Activated gamma-delta T cell (primary cell): Measurements from ENCODE around the gene WNT3.
"Not testable (repeated sequence)": the region's sequence is repeated elsewhere in the genome, so short reads cannot be mapped to it uniquely, and the experiment has no call there.

Source experiments
- DNase-seq: peaks from one replicate; lab custom pipeline; 2025; lab: John Stamatoyannopoulos, UW
- total RNA-seq, 2 donors: gene quantifications; one replicate each; lab custom pipeline; 2026; lab: John Stamatoyannopoulos, UW

Gene WNT3, protein sequence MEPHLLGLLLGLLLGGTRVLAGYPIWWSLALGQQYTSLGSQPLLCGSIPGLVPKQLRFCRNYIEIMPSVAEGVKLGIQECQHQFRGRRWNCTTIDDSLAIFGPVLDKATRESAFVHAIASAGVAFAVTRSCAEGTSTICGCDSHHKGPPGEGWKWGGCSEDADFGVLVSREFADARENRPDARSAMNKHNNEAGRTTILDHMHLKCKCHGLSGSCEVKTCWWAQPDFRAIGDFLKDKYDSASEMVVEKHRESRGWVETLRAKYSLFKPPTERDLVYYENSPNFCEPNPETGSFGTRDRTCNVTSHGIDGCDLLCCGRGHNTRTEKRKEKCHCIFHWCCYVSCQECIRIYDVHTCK
- total RNA-seq: 0.31 reads per million in 2 donors

DNA sequence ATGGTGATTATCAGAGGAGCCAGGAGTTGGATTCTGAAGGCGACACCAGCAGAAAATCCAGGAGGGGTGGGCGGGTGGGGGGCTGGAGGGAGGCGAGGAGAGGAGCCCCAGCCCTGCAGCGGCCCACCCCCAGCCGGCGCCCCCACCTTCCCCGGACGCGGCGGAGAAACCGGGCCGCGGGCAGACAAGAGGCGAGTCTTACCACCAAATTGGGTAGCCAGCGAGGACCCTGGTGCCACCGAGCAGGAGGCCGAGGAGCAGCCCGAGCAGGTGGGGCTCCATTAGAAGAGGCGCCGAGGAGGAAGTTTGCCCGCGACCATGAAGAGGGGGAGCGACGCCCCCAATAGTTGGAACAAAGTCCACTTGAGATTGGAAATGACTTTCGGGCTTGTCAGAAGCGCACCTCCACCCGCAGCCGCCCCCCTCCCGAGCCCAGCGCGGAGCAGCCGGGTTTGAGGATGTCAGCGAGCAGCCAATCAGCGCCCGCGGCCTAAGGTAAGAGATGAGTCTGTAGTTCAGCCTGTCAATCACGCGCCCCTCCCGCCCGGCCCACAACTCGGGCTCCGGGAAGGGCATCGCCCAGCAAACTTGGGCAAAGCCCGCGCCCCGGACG lies at the start of gene WNT3:
Gene WNT3, minus strand, starts transcription at position 377 of the 613 bp plus-strand sequence. Its CDS starts 95 bp downstream, at position 282.
- DNase-seq: no peak

DNA sequence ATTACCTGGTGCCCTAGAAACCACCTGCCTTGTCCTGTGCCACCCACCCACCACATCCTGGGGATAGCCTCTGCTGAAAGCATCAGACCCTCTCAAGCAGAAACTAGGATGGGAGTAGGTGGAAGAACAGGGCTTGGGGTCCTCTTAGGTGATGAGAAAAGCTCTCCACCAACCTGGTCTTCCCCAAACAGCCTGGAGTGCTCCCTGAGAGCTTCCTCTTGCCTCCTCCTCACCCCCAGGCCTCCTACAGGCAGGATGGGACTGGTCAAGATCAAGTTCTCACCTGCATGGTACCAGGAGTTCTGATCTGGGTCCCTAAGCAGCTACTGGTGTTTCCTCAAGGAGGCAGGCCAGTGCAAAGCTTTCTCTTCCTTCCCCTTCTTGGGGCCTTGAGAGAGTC lies 48.3 kb upstream of the WNT3 start:
- no peak for DNase-seq

DNA sequence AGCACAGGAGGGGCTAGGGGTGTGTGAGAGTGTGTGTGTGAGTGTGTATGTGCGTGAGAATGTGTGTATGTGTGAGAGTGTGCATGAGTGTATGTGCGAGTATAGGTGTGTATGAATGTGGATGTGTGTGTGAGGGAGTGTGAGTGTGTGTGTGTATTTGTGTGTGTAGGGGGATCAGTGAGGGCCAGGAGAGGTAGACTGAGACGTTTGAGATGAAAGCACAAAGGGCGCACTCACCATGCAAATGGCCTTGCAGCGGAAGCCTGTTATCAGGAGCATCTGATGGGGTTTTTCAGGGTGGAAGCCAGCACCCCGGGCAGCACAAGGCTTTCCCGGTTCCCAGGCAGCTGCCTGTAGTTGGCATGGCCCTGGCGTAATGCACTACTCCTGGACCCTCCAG lies 47.8 kb upstream of the WNT3 start:
- no peak for DNase-seq

DNA sequence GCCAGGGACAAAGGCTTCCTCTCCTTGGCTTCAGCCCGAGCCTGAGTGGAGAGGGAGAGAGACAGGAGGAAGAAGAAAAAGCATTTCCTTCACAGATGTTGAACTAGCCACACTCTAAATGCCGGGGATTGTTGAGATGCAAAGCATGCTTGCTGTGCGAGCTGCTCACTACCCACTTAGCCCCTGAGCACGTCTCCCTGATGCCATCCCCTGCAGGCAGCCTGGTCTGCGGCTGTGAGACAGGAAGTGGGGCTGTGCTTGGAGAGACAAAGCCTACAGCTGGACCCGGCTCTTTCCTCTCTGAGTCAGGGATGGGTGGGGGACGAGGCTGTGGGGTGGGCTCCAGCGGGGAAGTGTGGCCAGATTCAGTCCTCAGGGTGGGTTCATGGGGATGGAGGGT lies 46.6 kb upstream of the WNT3 start:
- DNase-seq: no peak

DNA sequence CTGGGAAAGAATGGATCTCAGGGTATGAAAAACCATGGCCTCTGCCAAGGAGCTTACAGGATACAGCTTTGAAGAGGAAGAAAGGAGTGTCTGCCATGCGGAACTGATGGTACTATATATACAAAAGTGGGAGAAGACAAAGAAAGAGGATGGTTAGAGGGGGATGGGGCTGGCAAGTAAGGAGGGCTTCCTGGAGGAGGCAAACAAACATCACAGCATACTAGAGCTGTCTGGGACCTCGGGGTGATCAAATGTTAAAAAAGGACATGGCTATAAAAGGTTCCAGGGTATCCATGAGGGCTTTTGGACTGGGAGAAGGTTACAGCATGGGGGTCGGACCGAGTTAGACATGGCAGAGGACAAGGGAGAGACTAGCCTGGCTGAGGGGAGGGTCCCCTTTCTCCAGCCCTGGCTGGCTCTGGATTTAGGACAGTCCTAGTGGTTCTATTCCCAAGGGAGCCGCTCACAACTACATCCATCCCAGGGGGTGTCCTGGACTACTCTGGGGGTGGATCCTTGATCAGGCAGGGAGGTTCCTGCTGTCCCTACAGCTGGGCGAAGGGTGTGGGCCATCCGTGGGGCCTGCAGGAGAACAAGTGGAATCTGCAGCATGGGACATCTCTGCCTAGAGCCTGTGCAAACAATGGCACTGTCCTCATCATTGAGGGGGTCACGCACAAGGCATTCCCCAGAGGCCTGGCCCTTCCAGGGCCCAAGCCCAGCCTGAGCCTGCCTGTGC lies 45.1 kb upstream of the WNT3 start:
- DNase-seq: no peak

DNA sequence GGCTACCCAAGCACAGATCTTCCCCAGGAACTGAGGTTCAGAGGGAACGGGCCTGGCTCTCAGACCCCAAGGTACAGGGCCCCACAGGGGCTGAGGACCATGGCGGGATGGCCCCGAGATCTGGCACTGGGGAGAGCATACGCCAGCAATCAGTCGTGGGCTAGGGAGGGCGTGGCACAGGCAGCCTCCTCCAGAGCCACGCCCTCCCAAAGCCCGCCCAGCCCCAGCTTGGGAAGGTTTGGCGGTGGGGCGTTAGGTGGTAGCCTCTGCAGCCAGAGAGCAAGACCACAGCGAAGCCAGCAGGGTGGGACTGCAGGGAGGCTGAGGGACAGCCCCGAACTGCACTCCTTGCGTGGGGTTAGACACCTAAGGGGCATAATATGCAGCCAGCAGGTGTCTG lies 44.5 kb upstream of the WNT3 start:
- DNase-seq: no peak

DNA sequence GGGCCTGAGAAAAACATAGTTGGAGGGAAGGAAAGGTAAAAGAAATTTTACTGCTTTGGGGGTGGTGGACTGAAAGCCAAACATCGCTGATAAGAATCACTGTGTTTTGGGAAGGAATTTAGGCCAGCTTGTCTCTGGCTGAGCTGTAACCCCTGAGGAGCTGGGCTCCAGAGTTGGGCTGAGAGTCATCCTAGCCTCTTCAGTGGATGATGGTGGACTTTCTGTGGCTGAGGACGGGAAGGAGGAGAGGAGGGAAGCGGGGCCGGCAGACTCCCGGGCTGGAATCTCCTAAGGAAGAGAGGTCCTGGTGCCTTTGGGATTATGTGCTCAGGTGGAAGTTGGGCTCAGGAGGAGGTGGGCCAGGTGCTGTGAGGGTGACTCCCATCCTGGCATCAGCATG lies 41.5 kb upstream of the WNT3 start:
- no peak for DNase-seq

DNA sequence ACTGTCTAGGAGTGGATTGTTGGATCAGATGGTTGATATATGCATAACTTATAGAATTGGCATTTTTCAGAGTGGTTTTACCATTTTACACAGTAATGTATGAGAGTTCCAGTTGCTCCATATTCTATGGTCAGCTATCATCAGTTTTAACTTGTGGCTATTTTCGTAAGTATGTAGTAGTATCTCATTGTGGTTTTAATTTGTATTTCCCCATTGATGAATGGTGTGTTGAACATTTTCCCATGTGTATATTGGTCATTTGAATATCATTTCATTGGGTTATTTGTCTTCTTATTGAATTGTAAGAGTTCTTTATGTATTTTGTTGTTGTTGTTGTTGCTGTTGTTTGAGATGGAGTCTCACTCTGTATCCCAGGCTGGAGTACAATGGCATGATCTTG lies 39.1 kb upstream of the WNT3 start:
- no peak for DNase-seq

DNA sequence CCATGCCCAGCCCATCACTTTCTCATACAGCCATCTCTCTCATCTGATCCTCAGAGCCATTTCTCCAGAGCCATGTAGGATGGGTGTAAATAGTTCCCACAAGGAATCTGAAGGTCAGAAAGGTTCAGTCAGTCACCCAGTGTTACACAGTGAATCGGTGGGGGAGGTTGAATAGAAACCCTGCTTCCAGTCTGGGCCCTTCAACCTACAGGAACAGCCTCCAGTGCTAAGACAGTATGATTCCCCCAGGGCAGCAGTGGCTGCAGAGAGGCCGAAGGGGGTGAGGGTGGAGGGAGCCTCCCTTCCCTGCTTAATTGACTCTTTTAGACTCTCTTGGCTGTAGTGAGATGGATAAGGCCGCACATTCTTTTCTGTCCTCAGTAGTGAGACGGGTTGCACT lies 36.5 kb upstream of the WNT3 start:
- no peak for DNase-seq

DNA sequence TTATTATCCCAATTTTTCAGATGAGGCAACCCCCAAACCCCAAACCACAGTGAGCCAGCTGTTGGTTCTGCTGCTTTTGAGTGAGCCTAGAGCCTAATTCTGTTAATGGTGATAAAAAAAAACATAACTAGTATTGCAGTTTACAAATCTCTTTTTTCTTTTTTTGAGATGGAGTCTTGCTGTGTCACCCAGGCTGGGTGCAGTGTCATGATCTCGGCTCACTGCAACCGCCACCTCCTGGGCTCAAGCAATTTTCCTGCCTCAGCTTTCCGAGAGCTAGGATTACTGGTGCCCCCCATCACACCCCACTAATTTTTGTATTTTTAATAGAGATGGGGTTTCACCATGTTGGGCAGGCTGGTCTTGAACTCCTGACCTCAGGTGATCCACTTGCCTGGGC lies 36.0 kb upstream of the WNT3 start:
- no peak for DNase-seq

DNA sequence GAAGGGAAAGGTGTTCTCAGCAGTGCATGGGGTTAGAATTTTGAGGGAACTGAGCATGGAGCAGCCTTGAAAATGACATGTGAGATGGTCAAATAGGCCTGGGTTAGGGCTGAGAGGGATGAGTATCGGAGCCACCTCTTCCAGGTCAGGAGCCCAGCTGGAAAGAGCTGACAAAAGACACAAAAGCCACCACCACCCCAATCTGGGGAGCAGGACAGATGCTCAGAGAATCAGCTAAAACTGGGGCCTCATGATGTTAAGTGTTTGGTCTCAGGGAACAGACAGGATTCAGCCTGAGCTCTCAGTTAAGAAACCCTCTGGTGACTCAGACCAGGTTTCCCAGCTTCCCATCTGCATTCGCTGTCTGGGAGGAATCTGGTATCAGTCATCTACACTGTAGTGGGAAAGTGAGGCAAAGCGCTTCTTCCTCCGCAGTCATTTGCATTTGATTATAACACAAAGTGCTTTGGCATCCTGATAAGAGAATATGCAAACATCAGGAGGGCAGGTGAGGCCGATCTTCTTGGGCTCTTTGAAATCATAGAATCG lies 35.5 kb upstream of the WNT3 start:
- no peak for DNase-seq

DNA sequence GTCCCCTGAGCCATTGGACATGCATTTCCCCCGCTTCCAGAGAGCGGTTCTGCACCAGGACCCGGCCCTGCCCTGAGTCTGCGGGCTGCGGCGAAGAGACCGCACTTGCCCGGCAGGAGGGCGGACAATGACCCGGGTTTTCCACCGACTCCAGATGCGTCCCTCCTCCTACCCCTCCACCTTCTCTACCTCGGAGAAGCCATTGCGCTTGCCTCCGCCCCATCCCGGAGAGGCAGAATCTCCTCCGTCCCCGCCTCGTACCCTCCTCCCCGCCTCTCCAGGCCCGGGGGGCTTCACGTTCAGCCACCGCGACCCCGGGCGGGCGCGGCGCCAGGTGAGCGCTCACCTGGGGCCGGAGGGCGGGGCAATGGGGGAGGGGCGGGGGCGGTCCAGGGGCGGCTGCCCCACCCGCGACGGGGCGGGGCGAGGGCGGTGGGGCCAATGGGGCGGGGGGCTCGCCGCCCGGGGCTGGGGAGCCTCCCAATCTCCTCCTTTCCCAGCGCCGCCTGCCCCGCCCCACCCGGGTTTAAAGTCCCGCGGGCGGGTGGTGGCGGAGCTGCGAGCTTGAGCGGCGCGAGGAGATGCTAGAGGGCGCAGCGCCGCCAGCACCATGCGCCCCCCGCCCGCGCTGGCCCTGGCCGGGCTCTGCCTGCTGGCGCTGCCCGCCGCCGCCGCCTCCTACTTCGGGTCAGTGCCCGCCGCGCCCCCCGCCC lies 32.7 kb upstream of the WNT3 start, which contains the start of gene WNT9B:
Gene WNT9B, plus strand, starts transcription at position 555 of the 713 bp plus-strand sequence. Its CDS starts 56 bp downstream, at position 611.
- DNase-seq: no peak

DNA sequence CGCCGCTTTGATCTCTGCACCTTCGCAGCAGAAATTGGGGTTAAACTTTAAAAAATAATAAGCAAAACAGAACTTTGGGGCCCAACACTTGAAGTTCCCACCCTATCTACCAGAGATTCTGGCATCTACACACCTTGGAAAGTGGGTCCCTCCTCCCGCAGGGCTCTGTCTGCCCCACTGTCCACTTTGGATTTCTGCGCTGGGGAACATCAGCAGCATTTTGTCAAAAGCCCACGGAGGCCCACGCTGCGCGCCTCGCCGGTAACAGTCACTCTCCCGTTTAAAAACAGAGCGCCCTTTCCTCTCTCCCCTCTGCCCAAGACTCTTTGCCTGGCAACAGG lies 32.2 kb upstream of the WNT3 start:
- DNase-seq: no peak

DNA sequence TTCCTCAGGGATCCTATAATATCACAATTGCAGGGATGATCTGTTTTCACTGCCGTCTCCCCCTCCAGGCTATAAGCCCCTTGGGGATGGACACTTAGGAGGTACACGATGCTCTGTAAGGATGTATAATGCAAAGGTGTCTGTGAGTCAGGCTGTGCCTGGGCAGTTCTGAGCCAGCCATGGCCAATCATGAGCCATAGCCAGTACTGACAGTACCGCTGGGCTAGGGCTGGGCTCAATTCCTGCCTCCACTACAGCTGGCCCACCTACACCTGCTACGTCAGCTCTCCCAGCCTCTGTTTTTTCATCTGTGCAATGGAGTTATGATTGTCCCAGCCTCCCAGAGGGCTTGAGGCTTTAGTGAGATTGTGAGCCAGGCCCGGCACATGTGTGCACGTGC lies 30.0 kb upstream of the WNT3 start:
- no peak for DNase-seq

DNA sequence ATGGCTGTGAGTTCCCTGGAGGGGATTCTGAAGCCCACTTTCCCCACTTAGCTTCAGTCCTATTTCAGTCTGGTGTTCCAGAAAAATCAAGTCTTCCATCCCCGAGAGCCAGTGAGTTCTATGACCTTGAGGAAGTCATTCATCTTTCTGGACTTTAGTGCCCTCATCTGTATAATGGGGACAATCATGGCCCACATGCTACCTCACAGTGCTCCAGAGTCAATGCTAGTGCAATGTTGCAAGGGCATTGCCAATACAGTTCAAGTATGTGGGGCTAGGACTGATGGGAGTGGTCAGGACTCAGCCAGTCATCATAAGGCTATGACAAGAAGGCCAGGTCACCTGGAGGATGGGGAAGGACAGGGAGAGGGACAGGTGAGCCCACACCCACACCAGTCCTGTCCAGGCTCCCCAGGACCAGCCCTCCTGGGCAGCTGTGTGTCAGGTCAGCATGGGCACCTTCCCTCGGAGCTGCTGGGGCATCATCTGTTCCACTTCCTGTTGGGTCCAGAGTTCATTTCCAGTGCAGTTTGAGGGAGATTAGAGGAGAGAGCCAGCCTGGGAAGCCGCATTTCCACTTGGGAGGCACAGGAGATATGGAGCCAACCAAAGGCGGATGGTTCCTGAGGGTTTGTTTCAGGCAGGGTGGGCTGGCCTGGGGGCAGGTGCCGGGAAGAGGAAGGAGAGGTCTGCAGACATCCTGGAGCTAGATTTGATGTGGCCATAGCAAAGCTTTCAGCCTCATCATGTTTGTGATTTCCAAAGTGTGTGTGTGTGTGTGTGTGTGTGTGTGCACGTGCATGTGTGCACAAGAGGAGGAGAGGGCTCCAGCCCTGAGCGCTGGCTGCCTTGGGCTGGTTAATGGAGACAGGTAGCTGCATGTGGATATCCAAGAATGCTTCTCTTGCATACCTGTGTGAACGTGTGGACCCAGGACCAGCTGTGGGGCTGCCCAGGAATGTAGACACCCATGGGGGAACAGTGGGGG lies 29.0 kb upstream of the WNT3 start:
- no peak for DNase-seq

DNA sequence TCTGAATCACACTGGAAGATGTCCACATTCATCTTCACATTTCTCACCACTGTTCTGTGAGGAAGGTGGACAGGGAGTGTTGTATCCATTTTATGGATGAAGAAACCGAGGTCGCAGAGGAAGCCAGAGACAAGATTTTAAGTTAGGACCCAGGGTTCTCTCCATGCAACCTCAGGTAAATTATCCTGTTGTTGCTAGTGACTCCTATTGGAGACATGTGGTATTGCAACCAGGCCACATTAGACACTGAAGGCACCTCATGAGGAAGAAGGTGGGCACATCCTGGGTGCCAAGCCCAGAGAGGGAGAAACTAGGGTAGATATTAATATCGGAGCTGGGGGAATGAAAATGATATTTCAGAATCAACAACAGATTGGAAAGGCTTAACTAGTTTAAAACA lies 24.3 kb upstream of the WNT3 start:
- no peak for DNase-seq

DNA sequence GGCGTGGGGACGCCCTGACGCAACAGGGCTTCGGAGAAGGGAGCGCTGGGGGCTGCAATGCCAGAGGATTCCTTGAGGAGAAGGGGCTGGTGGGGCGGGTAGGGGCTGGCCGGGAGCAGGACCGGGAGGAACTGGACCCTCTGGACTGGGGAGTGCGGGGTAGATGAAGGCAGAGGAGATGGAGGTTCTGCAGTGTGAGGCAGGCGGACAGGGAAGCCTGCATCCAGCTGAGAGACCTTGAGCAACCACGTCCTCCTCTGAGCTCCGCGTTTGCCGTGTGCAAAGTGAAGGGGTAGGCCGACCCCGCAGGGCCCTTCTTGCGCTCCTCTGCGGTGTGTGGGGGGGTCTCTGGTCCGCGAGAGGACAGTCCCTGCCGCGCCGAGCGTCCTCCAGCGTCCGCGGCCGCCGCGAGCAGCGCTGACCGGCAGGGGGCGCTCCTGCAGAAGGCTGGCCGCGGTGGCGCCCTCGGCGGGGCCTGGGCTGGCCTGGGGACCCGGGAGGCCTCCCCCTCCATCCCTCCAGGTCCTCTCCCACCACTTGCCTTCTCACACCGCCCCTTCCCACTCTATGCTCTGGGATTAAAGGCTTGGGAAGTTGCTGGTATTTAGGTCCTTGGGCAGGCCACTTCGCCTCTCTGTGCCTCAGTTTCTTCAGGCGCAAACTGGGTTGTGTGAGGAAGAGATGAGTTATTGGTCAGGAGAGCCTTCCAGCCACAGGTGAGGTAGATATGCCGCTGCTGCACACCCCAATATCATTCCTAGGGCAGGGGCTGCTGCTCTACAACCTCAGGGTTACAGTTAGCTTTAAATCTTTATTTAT lies 23.3 kb upstream of the WNT3 start:
- DNase-seq: no peak

DNA sequence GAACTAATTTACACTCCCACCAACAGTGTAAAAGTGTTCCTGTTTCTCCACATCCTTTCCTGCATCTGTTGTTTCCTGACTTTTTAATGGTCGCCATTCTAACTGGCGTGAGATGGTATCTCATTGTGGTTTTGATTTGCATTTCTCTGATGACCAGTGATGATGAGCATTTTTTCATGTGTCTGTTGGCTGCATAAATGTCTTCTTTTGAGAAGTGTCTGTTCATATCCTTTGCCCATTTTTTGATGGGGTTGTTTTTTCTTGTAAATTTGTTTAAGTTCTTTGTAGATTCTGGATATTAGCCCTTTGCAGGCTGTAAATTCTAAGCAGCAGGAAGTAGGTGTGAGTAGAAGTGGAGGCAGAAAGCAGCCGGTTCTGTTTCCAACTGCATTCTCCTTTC lies 22.1 kb upstream of the WNT3 start:
- DNase-seq: not testable (repeated sequence)

DNA sequence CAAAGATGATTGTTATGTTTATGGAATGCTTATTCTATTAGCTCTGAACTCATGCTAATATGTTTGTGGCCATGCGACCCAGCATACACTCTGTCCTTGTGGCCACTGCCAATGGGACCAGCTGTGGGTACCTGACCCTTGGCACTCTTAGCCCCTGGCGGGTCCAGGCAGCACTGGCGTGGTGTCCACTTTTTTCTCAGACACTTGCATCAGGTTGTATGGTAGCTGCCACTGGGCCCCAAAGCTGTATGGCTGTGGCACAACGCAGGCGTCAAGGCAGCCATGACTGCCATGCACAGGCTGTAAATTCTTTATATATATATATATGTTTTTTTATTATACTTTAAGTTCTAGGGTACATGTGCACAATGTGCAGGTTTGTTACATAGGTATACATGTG lies 20.7 kb upstream of the WNT3 start:
- no peak for DNase-seq

DNA sequence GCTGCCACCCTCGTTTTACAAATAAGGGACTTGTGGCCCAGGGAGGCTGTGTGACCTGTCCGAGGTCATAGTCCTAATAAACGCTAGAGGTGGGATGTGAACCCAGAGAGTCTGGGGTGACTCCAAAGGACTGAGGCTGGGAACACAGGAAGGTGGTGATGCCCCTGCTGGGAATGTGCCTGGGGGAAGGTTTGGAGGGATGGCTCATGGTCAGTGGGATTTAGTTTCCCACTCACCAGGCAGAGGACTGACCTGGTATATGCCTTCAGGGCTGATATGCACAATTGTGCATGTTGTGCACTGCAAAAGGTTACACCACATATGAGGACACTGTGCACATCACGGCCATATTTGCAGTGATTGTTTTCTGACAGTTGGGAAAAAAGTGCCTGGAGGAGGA lies 19.0 kb upstream of the WNT3 start:
- no peak for DNase-seq
